Measurements from ENCODE around the gene LAPTM5.
"Not testable (repeated sequence)": the region's sequence is repeated elsewhere in the genome, so short reads cannot be mapped to it uniquely, and the experiment has no call there.

Gene LAPTM5, protein sequence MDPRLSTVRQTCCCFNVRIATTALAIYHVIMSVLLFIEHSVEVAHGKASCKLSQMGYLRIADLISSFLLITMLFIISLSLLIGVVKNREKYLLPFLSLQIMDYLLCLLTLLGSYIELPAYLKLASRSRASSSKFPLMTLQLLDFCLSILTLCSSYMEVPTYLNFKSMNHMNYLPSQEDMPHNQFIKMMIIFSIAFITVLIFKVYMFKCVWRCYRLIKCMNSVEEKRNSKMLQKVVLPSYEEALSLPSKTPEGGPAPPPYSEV

GRCh38 chr1:30757352-30758120 is at the start of gene LAPTM5:
Gene LAPTM5, minus strand, starts transcription at chr1:30757774. Its CDS starts 29 bp downstream, at chr1:30757745.
- DNase-seq, result no peak

DNA sequence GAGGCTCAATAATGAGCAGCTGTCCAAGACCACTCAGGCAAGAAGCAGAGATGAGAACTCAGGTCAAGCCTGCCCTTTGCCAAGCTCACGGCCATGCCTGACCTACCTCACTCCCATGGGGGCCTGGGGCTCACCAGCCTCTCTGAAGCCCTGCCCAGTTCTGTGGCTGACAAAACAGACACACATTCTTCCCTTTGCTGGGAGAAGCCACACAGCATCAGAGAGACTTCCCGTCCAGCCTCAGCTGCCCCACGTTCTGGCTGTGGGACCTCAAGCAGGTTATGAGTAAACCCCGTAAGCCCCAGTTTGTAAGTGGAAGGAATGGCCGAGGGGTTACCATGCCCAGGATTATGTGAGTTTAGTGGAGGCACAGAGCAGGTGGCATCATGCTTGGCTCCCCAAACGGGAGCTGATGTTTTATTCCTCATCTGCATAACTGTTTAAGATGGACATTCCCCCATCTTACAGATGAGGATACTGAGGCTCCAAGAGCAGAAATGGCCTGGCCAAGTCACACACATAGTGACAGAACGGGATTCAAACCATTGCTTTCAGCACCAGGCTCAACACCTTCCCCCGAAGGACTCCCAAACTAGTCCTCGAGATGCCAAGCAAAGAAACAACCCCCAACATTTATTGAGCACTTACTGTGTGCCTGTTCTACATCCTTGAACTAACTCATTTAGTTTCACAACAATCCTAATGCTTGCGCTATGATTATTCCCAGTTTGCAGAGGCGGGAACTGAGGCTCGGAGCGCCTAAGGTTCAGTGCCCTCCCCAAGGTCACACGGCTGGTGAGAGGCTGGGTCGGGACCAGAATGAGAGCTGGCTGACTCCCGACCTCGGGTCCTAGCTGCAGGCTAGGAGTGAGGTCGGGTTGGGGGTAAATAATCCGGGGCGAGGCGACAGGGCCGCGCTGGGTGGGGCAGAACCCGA is 49.1 kb upstream of the LAPTM5 start:
- no peak for DNase-seq

GRCh38 chr1:30805304-30806003 is 47.9 kb upstream of the LAPTM5 start:
- DNase-seq, result no peak

- no peak for DNase-seq
These were observed 47.2 kb upstream of the LAPTM5 start for GRCh38 chr1:30804822-30805221.

DNA sequence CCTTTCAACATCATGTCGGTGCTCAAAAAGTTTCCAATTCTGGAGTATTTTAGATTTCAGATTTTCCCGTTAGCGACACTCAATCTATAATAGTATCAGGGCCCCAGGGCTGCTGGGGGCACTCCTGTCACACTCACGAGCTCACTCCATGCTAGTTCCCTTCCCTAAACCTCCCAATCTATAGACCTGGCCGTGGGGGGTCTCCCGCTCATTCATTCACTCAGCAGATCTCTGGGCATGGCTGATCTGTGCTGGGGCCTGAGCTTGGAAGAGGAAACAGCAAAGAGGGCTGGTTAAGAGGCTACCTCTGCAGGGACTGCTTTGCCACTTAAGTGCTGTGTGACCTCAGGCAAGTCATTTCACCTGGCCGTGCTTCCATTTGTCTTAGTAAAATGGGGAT is 46.8 kb upstream of the LAPTM5 start:
- no peak for DNase-seq

GRCh38 chr1:30803562-30803961 is 46.0 kb upstream of the LAPTM5 start:
- no peak for DNase-seq

DNA sequence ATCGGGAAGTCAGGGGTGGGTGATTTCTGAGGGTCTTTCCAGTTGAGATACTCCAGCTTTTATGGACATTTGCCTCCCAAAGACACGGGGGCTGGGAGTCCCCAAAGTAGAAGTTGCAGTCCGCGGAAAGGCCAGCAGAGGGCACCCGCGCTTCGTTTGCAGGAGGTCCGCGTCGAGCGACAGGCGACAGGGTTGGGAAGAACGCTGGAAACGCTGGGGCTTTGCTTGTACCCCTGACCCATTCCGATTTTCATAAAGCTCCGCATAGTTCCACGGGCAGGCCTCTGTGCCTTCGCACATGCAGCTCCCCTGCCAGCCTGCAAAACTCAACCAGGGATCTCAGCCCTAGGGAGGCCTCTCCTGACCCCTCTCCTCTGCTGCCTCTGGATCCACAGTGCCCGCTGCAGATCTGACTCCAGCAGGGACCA is 44.2 kb upstream of the LAPTM5 start:
- peak; percentile 62 for DNase-seq

DNA sequence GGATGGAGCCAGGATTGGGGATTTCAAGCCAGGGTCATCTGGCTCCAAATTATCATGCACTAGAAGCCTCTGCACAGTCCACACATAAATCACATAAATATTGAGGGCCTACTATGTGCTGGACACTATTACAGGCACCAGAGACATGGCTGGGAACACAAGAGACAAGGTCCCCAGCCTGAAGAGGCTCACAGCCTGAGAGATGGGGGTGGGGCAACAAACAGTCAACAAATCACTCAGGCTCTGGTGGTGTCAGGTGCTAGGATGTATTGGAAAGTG is 41.6 kb upstream of the LAPTM5 start:
- no peak for DNase-seq

- no peak for DNase-seq
These were observed 41.0 kb upstream of the LAPTM5 start for GRCh38 chr1:30798389-30799232.

DNA sequence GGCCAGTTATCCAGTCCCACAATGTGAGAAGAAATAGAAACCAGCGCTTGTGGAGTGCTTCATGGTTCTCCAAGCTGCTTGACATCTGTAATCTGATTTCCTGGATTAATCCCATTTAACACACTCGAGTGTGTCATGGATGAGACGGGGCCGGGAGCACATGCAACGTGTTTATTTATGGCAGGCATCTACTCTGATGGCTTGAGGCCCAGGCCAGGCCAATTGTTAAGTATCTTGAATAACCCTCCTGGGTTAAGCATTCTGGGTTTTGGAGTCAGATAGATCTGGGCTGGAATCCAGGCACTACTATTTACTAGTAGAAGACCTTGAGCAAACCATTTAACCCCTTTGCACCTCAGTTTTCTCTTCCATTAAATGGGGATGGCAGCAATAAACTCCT is 37.5 kb upstream of the LAPTM5 start:
- DNase-seq, result no peak

- DNase-seq, result no peak
These were observed 36.7 kb upstream of the LAPTM5 start for GRCh38 chr1:30794260-30794659.

DNA sequence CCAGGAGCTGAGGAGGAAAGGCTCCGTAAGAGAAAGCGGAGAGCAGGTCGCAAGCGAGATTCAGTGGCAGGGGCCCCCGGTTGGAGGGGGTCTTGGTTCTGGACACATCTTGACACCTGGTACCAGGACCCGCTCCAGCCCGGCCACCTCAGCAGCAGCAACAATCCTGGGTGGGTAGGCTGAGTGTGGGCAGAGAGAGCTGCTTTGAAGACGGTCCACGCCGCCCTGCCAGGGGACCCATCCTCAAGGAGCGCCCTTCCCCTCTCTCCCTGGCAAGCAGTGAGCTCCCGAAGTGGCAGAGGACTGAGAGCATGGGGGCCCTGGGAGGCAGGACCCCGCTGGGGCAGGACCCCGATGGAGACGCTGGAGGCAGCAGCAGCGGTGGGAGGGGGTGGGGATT is 35.6 kb upstream of the LAPTM5 start:
- DNase-seq, result no peak

DNA sequence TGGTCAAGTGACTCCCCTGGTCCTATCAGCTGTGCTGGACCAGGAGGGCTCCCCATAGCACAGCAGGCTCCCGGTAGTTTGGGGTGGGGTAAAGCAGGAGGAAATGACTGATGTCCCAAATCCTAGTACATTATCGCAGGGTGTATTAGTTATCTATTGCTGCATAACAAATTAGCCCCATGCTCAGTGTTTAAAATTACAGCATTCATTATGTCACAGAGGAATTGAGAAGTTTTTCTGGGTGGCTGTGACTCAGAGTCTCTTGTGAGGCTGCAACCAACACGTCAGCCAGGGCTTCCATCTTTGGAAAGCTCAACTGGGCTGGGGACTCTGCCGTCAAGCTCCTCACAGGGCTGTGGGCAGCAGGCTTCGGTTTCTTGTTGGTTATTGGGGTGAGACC is 34.3 kb upstream of the LAPTM5 start:
- DNase-seq, result no peak

DNA sequence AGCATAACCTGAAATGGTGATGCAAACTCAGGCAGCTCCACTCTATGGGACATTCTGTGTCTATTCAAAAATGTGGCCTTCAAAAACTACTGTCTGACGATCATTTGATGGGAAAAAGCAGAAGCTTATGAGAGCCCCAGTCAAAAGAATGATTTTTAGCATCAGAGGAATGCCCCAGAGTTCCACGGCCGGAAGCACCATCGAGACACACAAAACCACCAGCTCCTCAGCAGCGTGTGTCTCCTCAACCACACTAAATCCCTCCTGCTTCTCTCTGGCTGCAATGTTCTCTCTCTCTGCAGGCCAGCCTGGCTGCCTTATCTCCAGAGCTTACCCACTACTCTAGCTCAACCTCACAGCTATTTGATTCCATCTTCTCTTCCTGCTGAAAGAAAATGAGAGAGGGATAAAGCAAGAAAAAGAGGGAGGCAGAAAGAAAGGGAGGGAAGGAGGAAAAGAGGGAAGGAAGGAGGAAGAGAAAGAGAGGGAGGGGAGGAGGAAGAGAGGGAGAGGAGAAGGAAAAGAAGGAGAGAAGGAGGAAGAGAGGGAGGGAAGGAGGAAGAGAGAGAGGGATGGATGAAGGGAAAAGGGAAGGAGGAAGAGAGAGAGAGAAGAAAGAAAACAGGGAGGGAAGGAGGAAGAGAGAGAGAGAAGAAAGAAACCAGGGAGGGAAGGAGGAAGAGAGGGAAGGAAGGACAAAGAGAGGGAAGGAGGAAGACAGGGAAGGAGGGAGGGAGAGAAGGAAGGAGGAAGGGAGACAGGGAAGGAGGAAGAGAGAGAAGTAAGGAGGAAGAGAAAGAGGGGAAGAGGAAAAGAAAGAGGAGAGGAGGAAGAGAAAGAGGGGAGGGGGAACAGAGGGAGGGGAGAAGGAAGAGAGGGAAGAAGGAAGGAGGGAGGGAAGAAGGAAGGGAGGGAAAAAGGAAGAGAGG is 33.5 kb upstream of the LAPTM5 start:
- DNase-seq, result no peak

DNA sequence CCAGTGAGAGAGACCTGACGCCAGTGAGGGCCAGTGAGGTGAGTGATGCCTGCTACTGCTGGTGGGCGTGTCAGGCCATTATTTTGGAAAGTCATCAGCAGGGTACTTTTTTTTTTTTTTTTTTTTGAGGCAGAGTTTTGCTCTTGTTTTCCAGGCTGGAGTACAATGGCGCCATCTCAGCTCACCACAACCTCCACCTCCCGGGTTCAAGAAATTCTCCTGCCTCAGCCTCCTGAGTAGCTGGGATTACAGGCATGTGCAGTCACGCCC is 32.6 kb upstream of the LAPTM5 start:
- DNase-seq, result not testable (repeated sequence)

DNA sequence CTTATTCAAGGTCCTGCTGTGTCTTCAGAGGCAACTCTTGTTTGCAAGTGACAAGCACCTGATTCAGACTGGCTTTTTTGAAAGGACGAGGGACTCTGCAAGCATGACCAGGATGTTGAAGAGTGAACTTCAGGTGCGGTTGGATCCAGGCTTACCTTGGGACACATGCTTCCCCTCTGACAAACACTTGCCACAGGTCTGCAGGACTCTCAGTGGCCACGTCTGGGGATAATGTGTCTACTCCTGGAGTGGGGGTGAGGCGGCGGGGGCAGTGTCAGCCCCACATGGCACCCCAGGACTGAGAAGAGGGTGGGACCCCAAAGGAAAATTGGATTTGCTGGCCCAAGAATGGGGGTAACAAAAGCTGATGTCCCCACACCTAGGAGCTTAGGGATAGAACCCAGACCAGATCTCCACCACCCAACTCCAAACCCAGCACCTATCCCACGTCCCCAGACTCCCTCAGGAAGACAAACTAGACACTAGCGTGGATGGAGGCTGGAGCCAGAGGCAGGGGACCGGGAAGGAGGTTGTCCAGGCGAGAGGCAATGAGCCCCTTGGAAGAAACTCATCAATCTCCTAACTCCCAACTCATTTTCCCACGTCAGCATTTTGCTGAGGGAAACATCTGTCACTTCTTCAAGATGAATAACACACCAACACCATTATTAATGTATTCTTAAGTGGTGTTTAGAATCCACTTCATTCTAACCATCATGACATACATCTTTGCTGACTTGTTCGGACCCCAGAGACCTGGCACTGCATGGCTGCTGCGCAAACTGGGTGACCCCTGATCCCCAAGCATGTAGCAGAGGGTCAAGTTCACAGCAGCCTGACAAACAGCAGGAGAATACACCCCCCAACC is 32.0 kb upstream of the LAPTM5 start:
- no peak for DNase-seq

DNA sequence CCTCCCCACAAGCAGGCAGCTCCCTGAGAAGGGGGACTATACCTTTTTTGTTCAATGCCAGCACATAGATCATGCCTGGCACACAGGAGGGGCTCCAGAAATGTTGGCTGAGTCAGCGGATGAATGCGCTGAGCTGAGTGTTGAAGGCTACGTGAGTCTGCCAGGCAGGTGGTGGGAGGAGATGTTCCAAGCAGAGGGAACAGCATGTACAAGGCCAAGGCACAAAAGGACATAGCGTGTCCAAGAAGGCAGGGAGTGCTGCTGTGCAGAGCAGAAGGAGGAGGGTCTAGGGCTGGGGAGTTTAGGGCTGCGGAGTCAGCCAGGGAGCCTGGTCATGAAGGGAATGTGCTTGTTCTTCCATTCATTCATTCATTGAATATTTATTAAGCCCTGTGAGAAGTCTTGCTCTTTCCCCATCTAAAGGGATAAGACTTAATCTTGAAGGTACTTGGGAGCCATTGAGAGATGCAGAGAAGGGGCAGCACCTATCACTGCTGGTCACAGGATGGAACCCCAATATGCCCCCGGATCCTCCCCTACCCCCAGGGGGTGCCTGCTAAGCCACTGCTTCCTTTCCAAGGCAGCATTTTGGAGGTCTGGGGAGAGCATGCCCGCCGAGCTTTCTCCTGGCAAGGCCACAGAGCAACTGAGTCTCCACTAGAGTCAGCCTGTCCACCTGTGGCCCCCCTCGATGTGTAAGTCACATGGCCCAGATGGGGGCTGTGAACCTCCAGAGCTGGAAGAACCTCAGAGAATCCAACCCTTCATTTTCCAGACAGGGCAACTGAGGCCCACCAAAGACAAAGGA is 31.2 kb upstream of the LAPTM5 start:
- no peak for DNase-seq

DNA sequence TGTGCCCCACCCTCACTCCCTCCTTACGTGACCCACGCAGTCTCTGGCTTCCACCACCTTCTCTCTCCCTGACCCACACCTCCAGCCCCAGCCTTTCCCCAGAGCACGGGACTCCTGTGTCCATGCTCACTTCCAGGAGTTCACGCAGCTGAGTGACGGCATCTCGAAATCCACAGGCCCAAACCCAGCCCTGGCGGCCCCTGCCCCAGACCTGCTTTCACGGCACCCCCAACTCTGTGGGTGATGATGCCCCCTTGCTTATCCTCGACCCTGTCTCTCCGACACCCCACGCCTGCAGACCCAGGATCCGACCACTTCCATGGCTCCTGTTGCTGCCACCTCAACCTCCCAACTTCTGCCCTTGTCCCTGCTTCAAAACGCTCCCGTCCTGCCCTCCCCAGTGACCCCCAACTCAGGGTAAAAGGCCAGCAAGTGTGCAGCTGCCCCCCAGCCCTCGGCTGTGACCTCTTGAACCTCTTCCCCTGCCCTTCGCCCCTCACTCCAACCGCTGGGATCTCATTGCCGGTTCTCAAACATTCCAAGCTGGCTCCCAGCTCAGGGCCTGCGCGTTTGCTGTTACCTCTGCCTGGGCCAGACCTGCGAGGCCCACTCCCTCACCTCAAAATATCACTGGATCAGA is 30.4 kb upstream of the LAPTM5 start:
- DNase-seq, result no peak

- no peak for DNase-seq
These were observed 29.7 kb upstream of the LAPTM5 start for GRCh38 chr1:30787266-30787665.

Measured in NCI-H1694 (cell line).